Measurements from ENCODE around the gene NAT8L.

DNA sequence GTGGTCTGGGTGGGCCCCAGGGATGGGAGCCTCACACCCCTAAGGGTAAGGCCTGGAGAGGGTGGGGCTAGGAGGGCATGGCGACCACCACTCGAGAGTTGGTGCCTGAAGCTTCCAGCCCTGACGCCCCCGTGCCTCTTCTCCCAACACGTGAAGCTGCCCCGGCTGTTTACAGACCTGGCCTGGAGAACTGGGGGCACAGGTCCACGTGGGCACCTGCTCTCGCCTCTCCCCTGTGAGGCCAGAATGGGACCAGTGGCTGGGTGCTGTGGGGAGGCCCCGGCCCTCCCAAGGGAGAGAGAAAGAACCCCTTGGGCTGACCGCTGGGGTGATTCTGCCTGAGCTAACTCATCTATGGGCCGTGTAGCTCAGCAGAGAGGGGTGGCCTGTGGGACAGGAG, 15.5 kb downstream of the NAT8L start:
- TF ChIP-seq, protein P1, sequence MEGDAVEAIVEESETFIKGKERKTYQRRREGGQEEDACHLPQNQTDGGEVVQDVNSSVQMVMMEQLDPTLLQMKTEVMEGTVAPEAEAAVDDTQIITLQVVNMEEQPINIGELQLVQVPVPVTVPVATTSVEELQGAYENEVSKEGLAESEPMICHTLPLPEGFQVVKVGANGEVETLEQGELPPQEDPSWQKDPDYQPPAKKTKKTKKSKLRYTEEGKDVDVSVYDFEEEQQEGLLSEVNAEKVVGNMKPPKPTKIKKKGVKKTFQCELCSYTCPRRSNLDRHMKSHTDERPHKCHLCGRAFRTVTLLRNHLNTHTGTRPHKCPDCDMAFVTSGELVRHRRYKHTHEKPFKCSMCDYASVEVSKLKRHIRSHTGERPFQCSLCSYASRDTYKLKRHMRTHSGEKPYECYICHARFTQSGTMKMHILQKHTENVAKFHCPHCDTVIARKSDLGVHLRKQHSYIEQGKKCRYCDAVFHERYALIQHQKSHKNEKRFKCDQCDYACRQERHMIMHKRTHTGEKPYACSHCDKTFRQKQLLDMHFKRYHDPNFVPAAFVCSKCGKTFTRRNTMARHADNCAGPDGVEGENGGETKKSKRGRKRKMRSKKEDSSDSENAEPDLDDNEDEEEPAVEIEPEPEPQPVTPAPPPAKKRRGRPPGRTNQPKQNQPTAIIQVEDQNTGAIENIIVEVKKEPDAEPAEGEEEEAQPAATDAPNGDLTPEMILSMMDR (IDR thresholded peaks at IDR 0.05), result no peak
- no peak for TF ChIP-seq EP300 (IDR thresholded peaks at IDR 0.05)
- no peak for TF ChIP-seq POLR2AphosphoS5 (IDR thresholded peaks at IDR 0.05)

All from sigmoid colon (tissue), 4 donors.